Activated CD4-positive, alpha-beta T cell treated with anti-CD3 and anti-CD28 coated beads, Interleukin-2, Interleukin-6, amounts not matched to agents 100 ng/mL and 50 ng/mL, durations not matched to agents 16 hours and 8 hours (primary cell): ENCODE measurements around the gene SLC38A10.

Experiments used
- DNase-seq: peaks from one replicate; pipeline ENCODE4 v3.0.0-alpha.2; 2020

The SLC38A10 gene

DNA sequence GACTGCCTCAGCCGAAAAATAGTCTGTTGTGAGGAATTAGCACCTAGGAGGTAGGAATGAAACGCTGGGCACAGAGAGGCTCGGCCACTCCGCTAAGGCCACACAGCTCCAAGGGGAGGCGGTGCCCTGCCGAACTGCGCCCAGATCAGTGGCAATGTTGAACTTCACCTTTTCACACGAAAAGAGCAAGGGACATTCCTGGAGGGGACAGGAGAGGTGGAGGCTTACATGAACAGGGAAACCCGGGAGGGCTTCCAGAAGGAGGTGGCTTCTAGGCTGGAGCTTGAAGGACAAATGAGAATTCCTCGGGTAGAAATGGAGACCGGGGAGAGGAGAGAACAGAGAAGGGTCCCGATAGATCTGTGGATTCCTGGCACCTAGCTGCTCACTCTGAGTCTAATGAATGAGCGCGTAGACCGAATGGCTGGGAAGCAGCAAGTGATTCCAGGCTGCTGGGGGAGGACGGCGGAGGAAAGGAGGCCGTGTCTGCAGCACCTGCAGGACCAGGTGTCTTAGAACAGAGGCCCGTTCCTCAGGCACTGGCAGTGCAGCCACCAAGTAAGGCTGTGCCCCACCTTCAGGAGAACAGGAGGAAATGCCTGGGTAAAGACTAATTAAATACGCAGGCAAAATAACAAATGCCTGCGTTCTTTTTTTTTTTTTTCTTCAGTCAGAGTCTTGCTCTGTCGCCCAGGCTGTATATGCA lies 722 bp upstream of the SLC38A10 start:
- DNase-seq: peak; percentile 60

GRCh38 chr17:81294512-81295030 lies 536 bp downstream of the SLC38A10 start:
- peak; percentile 37 for DNase-seq

GRCh38 chr17:81292450-81292849 lies 2.7 kb downstream of the SLC38A10 start:
- no peak for DNase-seq

DNA sequence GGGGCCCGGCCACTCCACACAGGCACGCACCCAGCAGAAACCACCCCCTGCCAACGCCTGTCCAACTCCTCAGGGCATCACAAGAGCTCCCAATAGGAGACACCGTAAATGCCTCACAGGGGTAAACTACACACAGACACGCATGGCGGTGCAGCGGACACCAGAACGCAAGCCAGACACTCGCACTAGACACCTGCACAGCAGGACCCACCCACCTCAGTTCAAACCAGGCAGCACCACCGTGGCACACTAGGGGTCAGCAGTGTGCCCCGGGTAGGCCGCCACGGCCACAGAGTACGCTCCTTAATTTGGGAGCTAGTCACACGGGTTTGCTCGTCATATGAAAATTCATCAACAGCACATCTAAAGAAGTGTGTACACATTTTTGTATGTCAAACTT lies 3.4 kb downstream of the SLC38A10 start:
- peak; percentile 83 for DNase-seq

DNA sequence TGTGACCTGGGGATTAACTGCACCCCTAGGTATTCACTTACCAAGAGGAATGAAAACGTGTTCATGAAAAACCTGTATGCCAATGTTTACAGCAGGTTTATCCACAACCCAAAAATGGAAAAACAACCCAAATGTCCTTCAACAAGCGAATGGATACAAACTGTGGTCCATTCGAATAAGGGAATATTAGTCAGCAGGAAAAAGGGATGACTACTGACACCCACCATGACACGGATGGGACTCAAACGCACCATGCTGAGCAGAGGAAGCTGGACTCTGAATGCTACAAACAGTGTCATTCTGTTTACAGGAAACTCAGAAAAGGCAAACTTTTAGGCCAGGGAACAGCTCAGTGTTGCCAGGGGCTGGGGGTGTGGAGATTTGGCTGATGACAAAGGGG lies 4.9 kb downstream of the SLC38A10 start:
- no peak for DNase-seq

DNA sequence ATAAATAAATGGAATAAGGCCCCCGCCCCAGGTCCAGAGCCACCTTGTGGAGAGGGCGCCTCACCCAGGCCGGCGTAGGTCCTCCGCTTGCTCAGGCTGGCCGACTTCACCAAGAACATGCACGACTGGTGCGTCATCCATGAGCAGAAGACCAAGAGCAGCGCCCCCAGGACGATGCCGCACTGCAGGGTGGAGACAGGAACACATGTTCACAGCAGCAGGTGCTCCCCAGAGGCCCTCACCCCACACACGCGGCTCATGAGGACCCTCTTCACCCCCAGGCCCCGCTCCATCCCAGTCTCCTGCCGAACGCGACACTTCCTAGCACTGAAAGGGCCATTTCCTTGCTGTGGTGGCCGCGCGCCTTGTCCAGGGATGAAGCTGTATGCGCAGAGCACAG lies 5.5 kb downstream of the SLC38A10 start:
- no peak for DNase-seq

DNA sequence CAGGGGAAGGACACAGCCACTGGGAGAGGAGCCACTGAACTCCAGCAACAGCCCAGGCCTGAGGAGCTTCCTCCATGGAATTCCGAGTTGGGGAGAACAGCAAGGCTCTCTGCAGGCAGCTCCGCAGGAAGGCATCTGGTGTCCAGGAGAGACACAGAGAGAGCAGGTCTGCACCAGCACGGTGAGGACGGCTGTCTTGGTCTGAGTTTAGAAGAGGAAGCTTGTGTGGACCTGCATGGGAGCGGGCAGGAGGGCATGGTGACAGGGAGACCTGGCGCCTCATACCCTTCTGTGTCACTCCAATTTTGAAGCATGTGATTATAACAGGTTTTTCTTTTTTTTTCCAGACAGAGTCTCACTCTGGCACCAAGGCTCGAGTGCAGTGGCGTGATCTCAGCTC lies 6.4 kb downstream of the SLC38A10 start:
- DNase-seq: no peak

DNA sequence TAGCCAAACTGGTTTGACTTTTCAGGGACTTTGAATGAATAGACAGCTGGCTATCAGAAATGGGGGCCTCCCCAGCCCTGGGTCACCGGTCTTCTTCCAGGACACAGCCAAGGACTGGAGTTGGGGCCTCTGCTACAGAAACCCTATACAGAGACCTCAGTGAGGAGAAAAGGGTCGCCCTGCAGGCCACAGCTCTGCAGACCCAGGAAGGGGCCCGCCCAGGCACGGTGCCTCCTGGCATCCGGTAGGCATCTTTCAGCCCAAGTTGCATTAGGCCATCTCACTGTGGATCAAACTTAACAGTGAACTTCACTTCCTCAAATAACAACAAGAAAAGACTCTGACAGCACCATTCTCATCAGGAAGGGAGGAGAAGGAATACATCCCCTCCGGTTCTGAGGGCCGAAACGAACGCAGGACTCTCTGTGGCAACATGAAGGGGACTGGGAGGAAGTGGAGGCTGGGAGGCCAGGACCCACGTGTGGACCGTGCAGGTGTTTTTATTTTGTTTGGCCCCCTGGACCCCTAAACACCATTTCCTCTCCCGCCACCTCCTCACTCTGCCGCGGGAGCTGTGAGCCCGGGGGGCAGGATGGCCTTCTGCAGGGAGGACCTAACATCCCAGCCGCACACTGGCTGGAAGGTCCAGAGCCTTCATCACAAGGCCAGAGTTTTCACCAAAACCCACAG lies 7.2 kb downstream of the SLC38A10 start:
- no peak for DNase-seq

GRCh38 chr17:81287152-81287551 lies 8.0 kb downstream of the SLC38A10 start:
- no peak for DNase-seq

DNA sequence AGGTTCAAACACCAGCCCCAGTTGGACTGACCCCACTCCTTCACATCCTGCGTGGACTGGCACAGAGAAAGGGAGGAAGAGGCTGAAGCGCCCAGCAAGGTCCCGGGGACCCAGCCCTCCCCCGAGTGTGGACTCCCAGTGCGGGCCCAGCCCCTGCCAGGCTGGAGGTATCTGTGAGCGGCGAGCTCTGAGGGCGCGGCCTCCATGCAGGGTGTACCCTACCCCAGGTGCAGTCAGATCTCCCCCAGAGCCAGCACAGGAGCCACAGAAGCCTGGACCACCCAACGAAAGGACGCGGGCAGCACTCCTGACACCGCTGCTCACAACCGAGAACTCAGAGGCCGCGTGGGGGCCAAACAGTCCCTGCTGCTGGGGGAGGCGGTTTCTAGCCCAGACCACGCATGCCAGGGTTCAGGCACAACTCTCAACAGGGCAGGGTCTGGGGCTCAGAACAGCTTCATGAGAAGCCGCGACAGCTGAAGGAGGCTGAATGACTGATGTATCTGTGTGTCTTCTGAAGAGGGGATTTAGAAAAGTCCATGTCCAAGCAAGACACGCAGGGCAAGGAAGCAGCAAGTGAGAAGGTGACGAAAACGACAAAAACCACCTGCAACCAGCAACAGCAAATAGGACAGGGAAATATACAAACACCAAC lies 8.5 kb downstream of the SLC38A10 start:
- no peak for DNase-seq

DNA sequence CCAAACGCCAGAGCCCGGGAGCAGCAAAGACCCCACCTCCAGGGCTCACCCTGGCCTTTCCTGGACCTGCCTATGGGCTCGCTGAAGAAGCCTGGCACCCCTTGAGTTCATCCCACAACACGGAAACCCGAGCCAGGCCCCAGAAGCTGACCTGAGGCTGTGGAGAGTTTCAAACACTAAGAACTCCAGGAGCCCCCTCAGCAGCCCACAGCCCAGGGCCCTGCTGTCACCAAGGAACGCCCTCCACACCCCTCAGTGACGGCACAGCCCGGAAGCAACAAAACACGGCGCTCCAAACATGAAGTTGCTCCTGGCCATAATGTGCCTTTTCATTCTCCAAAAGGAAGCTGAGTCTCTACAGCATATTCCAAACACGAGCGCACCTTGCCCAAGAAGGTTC lies 9.2 kb downstream of the SLC38A10 start:
- no peak for DNase-seq

DNA sequence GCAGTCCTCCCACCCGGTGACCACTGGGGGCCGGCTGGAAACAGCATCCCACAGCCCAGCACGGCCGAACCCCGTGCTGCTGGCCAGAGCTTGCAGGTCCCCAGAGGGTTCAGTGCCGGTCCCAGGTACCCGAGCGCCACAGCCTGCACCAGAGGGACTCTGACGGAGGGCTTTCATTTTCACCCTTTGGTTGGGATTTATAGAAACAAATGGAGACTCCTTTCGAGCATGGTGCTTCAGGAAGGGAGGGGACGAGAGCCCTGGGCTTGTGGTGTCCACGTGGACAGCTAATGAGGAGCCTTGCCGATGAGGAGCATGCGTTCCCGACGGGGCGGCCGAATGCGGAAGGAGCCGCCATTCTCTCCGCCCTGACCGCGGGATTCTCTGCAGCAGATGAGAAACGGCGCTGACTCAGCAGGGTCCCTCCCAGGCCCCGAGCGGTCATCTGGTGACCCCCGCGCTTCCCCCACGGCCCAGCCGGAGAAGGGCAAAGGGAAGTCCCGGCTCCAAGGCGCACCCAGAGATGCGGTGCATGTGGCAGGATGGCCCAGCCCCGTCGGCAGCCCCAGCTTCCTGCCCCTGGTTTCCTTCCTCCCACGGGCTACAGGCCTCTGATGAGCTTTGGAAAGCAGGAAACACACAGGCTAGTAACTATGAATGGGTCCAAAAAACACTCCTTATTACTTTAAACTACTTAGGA lies 9.8 kb downstream of the SLC38A10 start:
- peak; percentile 80 for DNase-seq

GRCh38 chr17:81282876-81283275 lies 12.2 kb downstream of the SLC38A10 start:
- no peak for DNase-seq

DNA sequence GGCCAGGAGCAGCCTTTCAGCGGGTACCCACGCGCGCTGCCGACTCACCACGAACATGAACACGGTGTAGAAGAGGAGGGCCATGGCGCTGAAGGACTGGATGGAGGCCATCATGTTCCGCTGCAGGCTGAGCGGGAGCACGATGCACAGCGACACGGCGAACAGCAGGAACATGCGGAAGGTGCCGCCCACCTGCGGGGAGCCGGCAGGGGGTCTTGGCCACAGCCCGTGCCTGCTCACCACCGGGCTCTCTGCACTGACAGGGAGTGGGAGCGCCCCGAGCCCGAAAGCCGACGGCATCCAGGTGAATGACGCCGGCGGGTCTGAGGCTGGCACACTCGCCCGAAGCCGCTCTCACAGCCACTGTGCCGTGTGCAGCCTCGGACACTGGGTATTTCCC lies 13.0 kb downstream of the SLC38A10 start:
- no peak for DNase-seq

GRCh38 chr17:81280571-81280970 lies 14.5 kb downstream of the SLC38A10 start:
- no peak for DNase-seq

GRCh38 chr17:81279278-81280275 lies 15.5 kb downstream of the SLC38A10 start:
- no peak for DNase-seq

GRCh38 chr17:81278831-81279230 lies 16.3 kb downstream of the SLC38A10 start:
- DNase-seq: no peak

- DNase-seq: no peak
Measured at GRCh38 chr17:81277946-81278693, 17.0 kb downstream of the SLC38A10 start.

GRCh38 chr17:81277421-81277820 lies 17.7 kb downstream of the SLC38A10 start:
- DNase-seq: no peak

DNA sequence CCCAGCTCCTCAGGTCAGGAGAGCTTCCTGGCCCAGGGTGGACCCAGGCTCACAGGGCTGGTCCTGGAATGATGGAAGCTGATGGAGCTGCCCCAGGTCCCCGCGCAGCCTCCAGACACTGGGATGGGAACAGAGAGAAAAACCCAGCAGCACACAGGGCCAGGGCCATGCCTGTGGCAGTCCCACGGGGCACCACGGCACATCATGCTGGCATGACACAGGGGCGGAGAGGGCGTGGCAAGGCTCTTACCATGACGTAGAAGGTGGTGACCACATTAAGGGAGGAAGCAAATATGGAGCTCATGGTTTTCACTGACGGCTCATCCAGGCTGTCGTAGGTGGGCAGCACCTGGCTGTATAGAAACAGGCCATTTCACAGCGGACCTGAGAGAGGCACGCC lies 18.3 kb downstream of the SLC38A10 start:
- no peak for DNase-seq

GRCh38 chr17:81274471-81274855 lies 20.6 kb downstream of the SLC38A10 start:
- DNase-seq: no peak
